Measurements from ENCODE around the gene LAMC3.

DNA sequence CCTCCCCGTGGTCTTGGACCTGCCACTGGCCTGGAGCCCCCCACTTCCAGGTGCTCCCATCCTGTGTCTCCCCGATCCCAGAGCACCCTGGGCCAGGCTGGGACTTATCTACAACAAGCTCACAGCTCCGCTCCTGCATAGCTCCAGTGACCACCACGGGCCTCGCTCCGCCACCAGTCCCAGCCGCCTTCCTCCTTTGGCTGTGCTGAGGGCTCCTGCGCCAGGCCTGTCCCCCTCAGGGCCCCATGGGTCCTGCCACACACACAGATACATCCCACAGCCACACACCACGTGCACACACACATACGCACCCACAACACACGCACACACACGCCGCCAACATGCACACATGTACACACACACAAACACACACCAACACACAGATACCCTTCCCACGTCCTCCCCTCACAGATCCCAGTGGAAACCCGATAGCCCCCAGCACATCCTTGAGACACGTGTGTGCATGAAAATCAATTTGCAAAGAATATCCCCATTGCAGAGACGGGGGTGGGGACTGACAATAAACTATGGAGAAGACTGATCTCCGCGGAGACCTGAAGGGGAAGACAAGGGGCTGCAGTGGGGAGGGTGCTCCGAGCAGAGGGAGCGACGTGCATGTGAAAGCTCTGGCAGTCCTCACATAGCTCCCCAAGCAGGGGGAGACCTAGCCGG is 18.5 kb upstream of the LAMC3 start:
- TF ChIP-seq POLR2A (IDR thresholded peaks at IDR 0.05) (no peak), POLR2AphosphoS5 (IDR thresholded peaks at IDR 0.05) (no peak)
- TF ChIP-seq, protein P1, sequence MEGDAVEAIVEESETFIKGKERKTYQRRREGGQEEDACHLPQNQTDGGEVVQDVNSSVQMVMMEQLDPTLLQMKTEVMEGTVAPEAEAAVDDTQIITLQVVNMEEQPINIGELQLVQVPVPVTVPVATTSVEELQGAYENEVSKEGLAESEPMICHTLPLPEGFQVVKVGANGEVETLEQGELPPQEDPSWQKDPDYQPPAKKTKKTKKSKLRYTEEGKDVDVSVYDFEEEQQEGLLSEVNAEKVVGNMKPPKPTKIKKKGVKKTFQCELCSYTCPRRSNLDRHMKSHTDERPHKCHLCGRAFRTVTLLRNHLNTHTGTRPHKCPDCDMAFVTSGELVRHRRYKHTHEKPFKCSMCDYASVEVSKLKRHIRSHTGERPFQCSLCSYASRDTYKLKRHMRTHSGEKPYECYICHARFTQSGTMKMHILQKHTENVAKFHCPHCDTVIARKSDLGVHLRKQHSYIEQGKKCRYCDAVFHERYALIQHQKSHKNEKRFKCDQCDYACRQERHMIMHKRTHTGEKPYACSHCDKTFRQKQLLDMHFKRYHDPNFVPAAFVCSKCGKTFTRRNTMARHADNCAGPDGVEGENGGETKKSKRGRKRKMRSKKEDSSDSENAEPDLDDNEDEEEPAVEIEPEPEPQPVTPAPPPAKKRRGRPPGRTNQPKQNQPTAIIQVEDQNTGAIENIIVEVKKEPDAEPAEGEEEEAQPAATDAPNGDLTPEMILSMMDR (IDR thresholded peaks at IDR 0.05): no peak

All from stomach (tissue), 4 donors.